ENCODE measurements around the gene ETV4.

The ETV4 gene

DNA sequence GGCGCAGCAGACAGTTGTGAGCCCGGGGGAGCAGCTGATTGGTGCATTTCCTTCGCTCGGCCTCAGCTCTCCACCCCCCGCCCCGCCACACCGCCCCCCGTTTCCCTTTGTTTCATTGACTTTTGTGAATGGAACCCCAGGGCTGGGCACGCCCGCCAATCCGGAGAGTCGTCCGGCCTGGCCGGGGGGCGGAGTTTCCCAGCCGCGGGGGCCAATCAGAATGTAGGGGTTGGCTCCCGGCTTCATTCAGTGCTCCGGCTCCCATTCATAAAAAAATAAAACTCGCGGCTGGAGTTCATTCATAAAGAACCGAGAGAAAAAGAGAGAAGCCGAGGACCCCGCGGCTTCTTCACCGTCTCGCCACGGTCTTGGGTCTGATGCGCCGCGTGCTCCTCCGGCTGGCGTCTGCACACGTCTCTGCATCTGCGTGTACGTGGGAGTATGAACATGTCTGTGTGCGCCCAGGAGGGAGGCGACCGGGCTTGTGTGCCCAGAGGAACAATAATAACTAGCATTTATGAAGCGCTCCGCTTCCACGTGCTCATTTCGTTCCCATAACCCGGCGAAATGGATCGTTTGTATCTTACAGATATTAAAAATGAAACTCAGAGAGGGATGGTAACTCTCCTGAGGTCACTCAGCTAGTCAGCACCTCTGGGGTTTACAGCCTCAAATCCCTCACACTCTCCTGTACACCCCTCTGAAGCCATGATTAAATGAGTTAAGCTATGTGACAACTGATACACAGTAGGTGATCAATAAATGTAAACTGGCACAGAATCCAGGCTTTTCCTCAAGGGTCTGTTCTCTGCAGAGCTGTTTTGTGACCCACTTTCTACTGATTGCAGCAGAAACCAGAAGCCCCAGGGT is at the start of gene ETV4:
Gene ETV4 (minus strand): TSS at position 22 of the 870 bp plus-strand sequence. CDS start 723 bp downstream, outside the sequence.
- peak; percentile 97 for DNase-seq

GRCh38 chr17:43595466-43595865 is 49.3 kb upstream of the ETV4 start:
- no peak for DNase-seq

- DNase-seq = no peak
Measured at GRCh38 chr17:43591779-43592562, 45.8 kb upstream of the ETV4 start.

- no peak for DNase-seq
Measured at GRCh38 chr17:43591001-43591400, 44.9 kb upstream of the ETV4 start.

GRCh38 chr17:43588664-43589435 is 42.7 kb upstream of the ETV4 start:
- DNase-seq = no peak

GRCh38 chr17:43588121-43588520 is 42.0 kb upstream of the ETV4 start:
- no peak for DNase-seq

GRCh38 chr17:43587647-43588046 is 41.5 kb upstream of the ETV4 start:
- DNase-seq = no peak

GRCh38 chr17:43584666-43585102 is 38.5 kb upstream of the ETV4 start:
- DNase-seq = no peak

DNA sequence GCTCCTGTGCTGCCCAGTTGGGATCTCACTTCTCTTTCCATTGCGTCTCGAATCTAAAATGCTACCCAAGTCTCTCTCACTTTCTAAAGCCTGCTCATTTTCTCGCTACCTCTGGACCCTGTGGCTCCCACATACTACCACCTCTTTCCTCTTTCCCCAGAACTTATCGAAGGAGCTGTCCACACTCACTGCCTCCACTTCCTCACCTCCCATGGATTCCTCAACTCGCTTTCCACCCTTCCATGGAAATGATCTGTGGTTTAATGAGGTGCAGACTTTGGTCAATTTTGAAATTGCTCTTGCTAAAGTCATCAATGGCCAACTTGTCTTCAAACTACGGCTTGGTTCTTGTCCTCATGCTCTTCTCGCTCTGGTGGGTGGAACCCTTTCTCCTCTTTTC is 37.2 kb upstream of the ETV4 start:
- no peak for DNase-seq

DNA sequence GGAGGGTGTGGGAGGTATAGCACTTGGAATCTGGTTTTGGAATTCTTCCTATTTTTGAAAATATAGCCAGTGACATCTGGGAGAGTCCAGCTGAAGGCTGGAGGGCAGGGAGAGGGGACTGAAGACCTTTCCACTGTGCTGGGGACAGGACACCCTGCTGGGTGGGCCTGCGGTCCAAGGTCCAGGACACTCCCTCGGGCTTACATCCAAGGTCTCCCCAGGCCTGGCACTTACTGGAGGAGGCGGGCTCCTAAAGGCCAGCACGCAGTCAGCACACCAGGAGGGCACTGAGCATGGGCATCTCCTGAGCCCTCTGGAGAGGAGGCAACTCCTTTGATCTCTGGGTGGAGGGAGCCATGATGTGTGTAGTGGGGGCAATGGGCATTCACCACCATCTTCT is 35.5 kb upstream of the ETV4 start:
- DNase-seq = no peak

GRCh38 chr17:43581130-43581529 is 35.0 kb upstream of the ETV4 start:
- DNase-seq = no peak

DNA sequence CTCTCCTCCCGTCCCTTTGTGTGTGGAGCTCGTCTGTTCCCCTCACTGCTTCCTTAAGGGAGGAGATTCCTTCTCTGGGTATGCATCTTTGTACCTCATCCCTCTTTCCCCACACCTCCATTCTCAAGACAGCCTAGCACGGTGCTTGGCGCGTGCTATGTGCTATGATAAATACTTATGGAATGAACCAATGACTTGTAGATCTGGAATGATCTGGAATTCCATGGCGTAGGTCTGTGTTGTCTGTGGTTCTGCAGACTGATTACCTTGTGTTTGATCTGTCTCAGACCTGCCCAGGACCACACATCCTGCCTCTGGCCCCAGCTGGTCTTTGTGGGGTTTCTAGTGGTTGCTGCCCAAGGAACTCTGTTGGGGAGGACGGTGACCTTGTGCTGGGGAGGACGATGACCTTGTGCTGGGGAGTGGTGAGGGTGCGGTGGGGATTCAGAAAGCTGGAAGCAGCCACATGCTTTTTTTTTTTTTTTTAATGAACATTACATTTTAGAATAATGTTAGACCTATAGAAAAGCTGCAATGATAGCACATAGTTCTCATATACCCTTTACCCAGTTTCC is 33.5 kb upstream of the ETV4 start:
- no peak for DNase-seq

GRCh38 chr17:43578699-43579565 is 32.8 kb upstream of the ETV4 start:
- peak; percentile 37 for DNase-seq

- DNase-seq = no peak
Measured at GRCh38 chr17:43578404-43578698, 32.2 kb upstream of the ETV4 start.

GRCh38 chr17:43577664-43578403 is 31.7 kb upstream of the ETV4 start:
- no peak for DNase-seq

- peak; percentile 75 for DNase-seq
Measured at GRCh38 chr17:43576563-43577229, 30.6 kb upstream of the ETV4 start.

GRCh38 chr17:43574896-43575525 is 28.9 kb upstream of the ETV4 start:
- no peak for DNase-seq

DNA sequence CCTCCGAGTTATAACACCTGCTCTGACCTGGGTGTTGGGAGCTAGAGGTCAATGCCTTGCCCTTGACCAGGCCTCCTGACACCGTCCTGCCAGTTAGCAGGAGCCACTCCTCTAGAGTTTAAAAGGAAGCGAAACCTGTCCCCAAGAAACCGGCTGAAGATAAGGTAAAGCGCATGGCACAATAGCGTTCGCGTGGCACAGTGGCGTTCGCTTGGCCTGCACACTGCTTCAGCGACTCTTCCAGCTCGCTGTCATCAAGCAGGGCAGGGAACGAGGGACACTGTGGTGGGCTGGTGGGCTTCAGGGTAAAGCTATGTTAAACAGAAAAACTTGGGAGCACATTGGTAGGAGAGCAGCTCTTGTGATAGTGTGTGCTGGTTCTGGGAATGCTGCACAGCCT is 28.2 kb upstream of the ETV4 start:
- no peak for DNase-seq

DNA sequence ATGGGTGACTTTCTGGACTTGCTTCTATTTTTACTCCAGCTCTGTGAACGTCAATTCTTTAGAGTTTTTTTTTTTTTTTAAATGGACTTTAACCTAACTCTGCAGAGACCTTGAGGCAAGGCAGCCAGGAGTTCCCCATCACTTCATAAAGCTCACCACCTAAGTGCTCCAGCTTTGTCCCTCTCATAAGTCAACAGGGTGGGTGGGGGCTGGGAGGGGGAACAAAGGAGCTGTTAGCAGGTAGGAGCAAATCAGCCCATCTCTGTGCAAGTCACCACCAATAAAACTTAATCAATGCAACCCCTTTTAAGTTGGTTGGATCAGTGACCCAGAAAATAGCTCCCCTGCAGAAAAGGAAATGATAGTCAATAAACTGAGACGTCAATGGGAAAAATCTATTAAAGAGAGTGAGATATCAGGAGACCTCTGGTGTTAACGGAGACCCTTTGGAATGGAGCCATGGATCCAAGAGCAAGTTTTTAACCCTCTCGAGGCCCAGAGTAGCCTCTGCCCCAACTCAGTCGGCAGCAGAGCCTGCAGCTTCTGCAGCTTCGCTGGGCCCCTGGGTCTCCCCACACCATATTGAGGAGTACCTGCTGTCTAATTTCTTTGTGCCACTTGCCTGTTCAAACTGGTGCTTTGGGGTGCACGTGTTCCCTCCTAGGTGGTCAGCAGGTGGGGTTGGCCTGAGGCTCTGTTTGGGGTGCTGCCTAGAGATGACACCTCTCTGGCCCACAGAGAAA is 27.6 kb upstream of the ETV4 start:
- DNase-seq = no peak
